GM12873 (cell line): ENCODE data around the gene PTGFRN.

ENCODE experiments used
- TF ChIP-seq, protein P1 (sequence below): IDR thresholded peaks from 2 replicates; pipeline ENCODE4 v1.5.1; 2012; ENCODE audit warnings: low read depth, mild to moderate bottlenecking, moderate library complexity, low read length, control low read depth; ENCODE audit not compliant: insufficient read depth; ENCODE audit errors: missing control alignments

The PTGFRN gene

DNA sequence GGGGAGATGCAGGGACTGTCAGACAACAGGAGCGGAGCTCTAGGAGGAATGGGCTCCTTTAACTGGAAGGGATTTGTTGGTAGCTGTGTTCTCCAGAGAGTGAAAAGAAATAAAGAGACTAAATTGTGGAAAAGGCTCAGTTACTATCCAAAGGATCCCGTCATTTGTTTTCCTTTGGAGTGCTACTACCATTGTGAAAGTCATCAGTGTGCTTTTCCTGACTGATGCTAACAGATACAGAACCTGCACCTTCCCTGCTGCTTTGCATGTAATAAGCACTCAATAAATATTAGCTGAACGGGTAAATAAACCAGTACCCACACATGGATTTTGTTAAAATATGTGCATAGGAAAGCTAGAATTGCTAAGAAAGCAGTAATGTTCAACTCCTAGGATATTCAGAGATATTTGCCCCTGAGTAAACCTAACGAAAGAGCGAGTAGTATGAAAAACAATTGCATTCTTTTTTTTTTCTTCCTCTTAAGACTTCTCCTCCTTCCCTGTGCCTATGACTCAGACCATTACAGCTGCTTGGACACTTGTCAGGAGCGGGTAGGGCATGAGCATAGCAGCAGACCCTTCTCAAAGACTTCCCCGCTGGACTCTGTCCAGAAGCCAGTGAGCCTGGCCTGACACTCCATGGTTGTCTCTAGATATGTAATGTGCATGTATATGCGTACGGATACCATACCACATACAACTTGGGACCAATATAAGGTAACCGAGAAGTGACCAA, 41.7 kb downstream of the PTGFRN start:
- TF ChIP-seq, protein P1, sequence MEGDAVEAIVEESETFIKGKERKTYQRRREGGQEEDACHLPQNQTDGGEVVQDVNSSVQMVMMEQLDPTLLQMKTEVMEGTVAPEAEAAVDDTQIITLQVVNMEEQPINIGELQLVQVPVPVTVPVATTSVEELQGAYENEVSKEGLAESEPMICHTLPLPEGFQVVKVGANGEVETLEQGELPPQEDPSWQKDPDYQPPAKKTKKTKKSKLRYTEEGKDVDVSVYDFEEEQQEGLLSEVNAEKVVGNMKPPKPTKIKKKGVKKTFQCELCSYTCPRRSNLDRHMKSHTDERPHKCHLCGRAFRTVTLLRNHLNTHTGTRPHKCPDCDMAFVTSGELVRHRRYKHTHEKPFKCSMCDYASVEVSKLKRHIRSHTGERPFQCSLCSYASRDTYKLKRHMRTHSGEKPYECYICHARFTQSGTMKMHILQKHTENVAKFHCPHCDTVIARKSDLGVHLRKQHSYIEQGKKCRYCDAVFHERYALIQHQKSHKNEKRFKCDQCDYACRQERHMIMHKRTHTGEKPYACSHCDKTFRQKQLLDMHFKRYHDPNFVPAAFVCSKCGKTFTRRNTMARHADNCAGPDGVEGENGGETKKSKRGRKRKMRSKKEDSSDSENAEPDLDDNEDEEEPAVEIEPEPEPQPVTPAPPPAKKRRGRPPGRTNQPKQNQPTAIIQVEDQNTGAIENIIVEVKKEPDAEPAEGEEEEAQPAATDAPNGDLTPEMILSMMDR = no peak

DNA sequence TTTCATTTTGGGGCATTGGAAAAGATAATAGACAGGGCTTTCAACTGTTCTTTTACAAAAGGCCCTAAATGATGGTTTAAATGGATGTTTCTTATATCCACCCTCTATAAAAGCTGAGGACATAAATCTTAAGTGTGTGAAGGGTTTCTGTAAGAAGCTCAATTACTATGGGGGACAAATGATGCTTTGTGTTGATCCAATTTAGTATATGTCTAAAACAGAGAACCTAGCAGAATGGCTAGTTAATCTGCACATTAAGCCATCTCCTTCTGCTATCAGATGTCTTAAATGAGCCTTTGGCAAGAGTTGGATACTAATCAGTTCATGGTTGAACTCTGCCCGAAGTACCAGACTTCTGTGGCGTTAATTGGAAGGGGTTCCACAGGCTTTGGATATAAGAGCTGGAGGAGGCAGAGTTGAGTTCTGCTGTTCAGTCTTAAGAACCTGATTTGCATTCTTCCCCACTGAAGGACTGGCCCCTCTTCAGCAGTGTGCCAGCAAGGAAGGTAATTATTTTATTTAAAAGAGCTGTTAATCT, 43.1 kb downstream of the PTGFRN start:
- TF ChIP-seq, protein P1 = no peak

DNA sequence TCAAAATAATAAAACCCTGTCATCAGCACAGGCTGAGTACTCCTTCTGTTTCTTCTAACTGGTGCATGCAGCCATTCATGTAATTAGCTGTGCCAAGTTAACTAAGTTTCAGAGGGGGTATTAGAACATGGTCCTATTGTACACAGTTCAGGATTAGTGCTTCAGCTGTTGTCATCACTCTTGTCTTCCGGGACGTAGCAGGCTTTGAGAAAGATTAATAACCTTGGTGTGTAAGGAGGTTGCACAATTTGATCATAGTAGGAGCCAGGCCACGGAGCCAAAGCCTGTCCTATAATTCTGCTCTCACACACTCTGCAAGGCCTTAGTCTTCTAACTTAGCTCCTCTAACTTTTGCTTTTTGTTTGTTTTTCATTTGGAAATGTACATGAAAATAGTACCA, 44.7 kb downstream of the PTGFRN start:
- TF ChIP-seq, protein P1 = no peak

DNA sequence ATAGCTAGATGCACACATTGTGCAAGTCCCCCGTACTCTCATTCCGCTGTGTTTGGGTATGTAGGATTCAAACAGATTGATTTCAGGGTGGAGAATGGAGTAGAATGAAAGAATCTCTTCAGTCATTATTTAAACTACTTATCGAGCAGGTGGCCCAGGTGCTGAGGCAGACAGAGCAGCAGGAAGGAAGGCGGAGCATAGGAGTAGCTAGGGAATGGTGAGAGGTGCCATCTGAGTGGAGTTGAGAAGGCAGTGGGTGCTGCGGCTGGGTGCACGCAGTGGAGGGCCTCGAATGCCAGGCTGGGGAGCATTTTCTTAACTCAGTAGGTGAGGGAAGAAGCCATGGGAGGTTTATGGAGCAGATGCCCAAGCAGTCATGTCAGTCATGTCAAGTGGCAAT, 46.7 kb downstream of the PTGFRN start:
- TF ChIP-seq, protein P1 = no peak

DNA sequence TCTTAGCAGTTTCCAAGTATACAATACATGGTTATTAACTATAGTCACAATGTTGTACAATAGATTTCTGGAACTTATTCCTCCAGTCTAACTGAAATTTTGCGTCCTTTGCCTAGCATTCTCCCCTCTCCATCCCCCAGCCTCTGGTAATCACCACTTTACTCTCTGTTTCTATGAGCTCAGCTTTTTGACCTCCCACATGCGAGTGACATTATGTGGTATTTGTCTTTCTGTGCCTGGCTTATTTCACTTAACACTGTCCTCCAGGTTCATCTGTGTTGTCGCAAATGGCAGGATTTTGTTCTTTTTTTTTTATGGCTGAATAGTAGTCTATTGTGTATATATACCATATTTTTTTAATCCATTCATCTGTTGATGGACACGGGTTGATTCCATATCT, 47.9 kb downstream of the PTGFRN start:
- TF ChIP-seq, protein P1 = no peak

DNA sequence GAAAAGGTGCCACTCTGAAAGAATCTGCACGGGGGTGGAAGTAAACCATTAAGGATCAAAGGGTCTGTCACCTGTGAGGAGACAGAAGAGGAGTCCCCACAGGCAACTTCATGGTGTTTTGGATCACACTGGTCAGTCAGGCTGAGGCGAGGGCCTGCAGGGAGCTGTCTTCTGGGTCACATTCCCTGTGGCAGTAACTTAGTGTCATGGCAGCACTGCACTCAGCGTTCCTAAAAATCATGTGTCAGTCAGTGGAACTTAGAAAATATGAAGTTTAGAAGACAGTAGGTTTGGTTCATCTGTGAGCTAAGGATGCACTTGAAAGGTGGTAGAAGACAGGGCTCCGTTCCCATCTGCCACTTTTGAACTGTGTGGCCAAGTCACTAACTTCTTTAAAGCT, 48.4 kb downstream of the PTGFRN start:
- TF ChIP-seq, protein P1 = no peak

DNA sequence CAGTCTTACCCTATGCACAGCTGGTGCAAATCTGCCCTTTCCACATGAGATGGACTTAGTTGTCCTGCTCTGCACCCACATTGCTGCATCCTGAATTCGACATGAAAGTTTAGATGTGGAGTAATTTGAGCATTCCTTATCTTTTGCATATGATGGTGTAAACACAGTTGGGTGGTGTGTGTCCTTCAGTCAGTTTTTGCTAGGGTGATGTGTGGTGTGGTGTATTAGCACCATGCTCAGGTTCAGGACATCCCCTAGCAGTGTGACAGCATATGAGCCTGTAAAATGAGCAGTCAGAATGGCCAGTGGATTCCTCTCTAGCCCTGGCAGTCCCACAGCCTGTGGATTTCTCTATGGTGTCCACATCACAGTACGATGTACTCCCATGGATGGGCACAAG, 49.3 kb downstream of the PTGFRN start:
- TF ChIP-seq, protein P1 = no peak
